Measurements from ENCODE around the gene TRAF6.

- no peak for TF ChIP-seq CTCF (IDR thresholded peaks at IDR 0.05)
- TF ChIP-seq POLR2A (IDR thresholded peaks at IDR 0.05), result no peak
Measured at GRCh38 chr11:36459046-36459445, 51.0 kb downstream of the TRAF6 start.
